SW480 (cell line): Measurements from ENCODE around the gene CPED1.

Experiments
- DNase-seq: peaks from one replicate; pipeline ENCODE4 v3.0.0-alpha.2; 2016; ENCODE audit warnings: low spot score

The CPED1 gene

DNA sequence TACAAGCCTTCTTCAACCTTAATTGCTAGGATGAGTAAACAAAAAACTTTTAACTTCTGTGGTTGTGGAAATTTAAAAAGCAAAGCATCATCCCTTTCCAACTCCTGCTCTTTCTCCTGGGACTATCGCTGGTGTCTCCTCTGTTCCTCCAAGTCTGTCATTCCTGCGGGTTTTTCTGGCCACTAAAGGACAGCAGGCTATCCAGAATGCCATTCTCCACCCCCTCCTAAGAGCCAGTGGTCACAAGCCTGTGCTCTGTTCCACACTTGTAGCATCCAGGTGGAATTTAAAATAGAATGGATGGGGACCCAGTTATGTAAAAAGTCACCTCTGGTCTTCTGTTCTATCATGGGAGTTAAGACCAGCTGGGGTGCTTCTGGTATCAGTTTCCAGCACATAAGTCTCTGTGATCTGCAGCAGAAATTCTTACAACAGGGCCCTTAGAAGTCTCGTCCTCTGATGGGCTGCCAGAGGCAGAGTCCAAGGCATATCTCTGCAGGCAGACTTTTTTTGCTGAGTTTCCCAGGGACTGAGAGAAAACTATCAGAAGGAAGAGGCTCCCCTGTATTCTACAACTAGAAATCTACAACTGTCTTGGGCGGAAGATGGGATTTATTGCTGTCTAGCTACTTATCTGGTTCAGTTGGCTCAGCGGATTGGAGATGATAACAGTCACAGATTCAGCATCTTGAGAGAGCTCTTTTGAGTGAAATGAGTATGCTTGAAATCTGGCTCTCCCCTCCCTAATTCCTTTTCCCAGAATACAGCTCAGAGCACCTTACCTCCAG, 335.2 kb downstream of the CPED1 start:
- DNase-seq = peak; percentile 24

DNA sequence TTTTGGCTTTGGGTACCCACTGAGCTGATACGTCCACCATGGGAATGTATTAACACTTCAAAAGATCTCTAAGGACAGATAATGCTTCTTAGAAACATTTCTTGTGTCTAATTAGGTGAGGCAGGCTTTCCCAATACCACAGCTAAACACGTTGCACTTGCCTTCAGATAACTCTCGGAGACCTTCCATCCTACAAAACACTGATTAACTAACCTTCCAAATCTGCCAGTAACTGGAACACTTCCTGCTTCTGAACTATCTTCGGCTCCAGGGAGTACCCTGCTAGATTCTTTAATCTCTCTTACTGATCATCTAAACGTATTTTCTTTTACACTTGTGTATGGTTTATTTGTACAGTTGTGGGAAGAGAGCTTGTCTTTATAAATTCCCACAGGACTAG, 339.2 kb downstream of the CPED1 start:
- DNase-seq = no peak

DNA sequence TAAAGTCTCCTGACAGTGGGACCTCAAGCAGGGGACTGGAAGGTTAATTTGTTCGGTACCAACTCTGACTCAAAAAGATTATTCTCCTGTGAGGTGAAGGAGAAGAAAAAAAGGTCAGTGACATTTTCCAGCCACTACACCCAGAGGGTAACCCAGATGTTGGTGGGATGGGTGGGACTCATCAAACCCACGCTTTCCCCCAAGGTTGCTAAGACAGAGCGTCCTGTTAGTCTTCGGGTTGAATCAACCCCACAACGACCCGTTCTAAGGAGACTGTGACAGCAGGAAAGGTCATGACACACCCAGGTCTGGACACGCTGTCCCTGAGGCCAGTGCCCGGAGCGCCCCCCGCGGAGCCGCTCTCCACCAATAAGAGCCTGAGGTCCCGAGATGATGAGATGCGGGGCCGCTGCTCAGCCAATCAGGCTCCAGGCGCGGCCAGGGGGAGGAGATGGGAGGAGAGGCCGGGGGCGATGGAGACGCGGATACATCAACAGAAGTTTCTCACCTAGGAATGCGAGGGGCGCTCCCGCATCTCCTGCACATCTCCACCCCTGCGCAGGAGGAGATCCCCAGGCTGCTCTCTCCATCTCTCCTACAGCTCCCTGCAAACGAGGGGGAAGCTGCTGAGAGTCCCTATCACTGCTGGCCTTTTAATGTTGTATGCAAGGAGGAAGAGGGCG, 340.1 kb downstream of the CPED1 start, which contains the start of gene WNT16:
Gene WNT16 (plus strand): TSS at position 493 of the 683 bp plus-strand sequence. CDS start 293 bp downstream, outside the sequence.
- no peak for DNase-seq

DNA sequence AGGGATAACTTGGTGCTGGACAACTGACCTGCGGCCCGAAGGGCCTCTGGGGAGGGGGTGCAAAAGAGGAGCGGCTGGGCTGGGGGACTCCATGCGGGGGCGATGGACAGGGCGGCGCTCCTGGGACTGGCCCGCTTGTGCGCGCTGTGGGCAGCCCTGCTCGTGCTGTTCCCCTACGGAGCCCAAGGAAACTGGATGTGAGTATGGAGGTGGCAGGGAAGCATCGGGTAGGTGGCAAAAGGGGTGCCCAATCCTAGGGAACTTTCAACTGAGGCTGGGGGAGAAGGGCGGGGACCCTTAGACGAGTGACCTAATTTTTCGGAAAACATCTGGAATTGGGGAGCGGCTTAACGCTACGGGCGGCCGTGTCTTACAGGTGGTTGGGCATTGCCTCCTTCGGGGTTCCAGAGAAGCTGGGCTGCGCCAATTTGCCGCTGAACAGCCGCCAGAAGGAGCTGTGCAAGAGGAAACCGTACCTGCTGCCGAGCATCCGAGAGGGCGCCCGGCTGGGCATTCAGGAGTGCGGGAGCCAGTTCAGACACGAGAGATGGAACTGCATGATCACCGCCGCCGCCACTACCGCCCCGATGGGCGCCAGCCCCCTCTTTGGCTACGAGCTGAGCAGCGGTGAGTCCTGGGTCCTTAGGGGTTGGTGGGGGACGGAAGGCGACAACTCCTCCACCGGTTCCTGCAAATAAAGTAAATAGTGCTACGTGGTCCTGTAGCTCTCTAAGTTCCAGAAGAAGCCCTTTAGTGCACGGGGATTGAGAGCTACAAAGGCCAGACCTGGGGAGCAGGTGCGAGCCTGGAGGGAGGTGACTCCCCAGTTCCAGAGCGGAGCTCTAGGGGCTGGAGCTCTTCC, 340.9 kb downstream of the CPED1 start:
- peak; percentile 83 for DNase-seq

DNA sequence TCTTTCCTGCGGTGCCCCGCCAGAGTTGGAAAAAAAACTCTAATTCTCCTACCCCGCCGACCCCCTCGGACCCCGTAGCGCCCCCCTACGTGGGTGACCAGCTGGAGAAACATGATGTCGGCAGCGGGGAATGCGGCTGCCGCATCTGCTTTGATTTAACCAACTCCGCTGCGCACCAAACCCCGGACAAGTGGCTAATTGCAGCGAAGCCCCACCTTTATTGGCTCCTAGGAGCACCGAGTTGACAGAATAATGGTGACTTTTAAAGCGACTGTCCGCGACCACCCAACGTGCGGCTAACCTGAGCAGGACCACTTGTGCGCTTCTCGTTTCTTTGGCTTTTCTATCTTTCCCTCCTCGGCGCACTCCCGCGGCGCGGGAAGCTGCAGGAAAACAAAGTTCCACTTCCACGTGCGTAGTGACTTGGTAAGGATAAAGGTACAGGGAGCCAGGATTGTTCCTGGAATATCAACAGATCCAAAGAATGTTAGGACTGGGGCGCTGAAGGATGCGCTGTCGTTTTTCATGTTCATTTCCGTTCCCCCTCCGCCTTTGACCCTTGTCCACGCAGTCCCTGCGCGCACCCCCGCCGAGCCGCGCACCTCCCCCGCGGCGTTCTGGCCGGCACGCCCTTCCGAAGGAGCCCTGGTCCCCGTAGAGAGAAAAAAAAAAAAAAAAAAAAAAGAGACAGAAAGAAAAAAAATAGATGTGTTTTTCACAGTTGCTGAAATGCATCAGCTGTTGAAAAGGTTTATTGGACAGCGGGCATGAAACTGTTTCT, 341.7 kb downstream of the CPED1 start:
- DNase-seq = peak; percentile 47

DNA sequence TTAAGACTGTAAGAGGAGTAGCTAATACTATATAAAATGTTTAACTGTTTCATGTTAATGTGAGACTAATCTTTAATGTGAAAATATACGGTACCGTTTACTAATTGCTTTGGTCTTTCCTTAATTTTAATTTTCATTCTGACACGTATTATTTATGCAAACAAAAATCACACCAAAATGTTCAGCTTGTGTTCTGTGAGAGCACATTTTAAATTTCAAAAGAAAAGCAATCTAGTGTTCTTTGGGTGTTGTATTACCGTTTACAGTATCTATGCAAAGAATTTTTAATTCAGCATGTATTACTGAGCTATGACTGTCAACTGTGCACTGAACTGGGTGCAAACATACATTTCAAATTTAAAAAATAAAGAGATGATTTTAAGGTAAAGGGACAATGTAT, 342.5 kb downstream of the CPED1 start:
- DNase-seq = no peak

DNA sequence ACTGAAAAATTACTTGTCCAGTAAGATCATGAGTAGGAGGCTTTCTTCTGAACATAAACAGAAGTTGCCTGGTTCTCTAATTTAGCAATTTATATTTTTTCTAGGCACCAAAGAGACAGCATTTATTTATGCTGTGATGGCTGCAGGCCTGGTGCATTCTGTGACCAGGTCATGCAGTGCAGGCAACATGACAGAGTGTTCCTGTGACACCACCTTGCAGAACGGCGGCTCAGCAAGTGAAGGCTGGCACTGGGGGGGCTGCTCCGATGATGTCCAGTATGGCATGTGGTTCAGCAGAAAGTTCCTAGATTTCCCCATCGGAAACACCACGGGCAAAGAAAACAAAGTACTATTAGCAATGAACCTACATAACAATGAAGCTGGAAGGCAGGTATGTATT, 343.1 kb downstream of the CPED1 start:
- no peak for DNase-seq

DNA sequence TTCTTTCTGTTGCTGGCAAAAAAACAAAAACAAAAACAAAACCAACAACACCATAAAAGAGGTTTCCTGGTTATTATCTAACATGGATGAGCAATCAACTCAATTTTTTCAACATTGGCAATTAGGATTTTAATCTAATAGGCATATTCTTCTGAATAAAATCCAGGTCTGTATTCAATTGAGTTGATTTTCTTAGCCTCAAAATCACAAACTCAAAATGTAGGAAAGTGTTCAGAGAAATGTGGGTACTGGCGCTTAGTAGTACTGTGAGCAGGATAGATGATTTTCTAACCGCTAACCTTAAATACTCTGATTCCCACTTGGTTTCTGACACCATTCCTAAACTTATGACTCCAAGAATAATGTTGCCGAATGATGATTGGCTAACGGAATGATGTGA, 345.9 kb downstream of the CPED1 start:
- DNase-seq = no peak

DNA sequence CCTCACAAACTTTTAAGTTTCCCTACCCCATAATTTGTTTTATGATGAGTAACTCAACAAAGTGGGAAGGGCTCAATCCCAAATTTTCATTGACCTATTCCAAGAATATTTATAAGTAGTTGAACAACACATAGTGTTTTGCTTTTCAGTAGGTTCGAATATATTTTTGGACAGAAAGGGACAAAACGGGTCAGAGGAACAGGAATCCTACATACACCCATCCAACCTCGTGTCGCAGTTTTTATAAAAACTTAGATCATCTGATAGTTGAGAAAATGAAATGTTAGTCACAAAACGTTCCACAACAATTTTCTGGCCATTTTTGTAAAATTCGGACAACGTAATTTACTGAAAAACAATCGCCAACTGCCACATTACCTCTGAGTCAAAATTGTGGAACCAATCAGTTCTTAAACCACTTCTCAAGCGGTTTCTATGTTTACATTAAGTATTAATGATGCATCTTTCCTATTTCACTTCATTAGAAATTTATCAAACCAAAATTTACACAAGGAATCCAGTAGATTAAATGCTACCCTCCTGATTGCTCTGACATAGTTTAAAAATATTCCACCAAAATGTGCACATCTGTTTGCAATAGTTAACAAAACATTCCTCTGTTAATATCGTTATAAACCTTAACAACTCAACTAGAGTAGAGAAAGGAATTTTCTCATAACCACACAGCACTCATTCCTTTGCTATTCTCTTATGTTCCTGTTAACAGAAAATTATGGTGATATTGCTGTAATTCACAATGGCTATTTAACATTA, 346.6 kb downstream of the CPED1 start:
- no peak for DNase-seq

DNA sequence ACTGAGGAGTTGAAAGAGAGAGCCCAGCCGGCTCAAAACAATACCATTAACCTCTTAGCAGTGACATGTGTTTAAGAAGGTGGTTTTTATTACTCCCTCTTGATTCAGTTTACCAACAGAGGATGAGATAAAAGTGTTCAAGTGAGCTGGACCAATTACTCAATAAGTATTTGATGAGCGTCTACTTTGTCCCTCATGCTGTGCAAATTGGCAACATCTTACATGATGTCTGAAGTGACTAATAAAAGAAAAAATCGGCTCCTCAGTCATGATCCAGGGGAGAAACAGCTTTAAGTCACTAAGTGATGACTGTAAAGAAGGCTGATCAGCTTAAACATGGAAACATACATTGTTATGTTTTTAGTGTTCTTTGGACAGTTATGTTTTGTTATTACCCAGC, 348.1 kb downstream of the CPED1 start:
- DNase-seq = no peak

DNA sequence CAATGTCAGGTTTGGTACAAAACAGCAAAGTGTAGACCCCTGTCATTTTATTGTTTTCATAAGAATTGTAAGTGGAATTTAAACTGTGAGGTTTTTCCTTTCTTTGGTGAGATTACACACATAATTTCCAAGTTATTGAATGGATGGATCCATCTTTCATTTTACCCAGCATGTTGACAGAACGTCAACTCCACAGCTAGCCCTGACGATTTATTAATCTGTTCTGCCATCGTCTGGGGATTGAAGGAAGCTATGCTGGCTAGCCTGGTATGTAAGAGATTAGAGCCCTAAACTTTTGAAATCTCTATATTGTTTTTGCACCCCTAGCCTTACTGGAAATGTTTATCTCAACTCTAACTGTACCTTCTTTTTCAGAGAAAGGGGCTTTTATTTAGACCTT, 348.9 kb downstream of the CPED1 start:
- DNase-seq = no peak

DNA sequence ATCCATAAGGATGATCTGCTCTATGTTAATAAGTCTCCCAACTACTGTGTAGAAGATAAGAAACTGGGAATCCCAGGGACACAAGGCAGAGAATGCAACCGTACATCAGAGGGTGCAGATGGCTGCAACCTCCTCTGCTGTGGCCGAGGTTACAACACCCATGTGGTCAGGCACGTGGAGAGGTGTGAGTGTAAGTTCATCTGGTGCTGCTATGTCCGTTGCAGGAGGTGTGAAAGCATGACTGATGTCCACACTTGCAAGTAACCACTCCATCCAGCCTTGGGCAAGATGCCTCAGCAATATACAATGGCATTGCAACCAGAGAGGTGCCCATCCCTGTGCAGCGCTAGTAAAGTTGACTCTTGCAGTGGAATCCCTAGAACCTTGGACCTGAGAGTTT, 350.6 kb downstream of the CPED1 start:
- DNase-seq = no peak

DNA sequence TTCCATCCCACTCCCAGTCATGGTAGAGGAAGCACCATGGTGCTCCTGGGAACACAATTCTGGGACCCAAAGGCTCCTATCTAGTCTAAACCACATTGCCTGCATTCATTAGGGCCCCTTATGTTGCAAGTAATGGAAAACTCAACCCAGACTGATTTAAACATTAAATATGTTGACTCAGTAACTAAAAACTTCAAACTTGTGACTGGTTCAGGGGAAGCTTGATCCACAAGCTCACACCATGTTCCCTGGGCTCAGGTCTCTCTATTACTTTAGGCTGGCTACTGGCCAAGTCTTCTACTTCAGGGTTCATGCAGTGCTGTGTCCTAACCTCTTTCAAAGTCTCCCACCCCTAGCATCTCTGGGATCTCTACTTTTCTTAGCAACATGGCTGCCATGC, 353.4 kb downstream of the CPED1 start:
- DNase-seq = no peak

DNA sequence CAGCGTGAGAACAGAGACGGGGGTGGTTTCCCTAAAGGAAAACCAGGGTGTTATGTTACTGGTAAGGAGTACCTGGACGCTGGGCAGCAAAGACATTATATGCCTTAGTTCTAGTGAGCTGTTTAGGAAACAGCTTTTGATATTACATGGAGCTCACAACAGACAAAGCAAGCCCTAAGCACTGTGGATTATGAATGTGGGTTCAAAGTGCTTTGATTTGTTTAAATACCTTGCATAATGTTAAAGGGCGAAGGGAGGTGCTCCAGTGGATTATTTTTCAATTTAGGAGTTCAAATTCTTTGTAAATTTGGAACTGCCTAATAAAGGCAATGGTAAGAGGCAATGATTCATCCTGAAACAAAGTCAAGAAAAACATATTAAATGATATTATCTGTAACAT, 354.1 kb downstream of the CPED1 start:
- no peak for DNase-seq

DNA sequence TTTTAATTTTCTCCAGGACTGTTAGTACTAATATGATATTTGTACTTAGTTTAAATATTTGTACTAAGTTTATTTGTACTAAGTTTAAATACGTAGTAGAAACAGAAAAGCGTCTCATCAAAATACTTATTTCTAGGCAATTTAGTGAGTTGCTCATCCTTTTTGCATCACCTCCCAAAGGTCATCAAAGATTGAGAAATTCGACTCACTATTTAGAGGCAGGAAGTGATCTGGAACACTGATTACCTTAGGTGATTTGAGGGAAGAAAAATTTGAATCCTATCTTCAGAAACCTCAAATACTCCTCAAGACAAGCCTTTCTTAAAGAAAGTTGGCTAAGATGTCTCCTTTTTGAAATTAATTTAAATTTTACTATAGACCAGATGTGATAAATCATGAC, 354.8 kb downstream of the CPED1 start:
- DNase-seq = no peak

DNA sequence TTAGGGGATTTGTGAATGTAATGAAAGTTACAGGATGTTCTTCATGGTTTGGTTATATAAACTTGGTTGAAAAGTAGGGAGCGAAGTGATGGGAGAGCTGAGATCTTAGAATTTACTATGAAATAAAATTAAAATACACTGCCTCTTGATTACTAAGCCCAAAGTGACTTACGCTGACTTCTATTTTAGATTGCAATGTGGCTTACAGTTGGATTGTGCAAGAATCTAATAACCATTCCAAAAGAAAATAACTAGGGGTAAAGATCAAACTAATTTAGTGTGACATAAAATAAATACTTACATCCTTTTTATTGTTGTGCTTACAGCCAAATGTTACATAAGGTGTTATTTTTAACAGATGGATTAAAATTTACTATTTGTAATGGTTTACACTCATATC, 355.6 kb downstream of the CPED1 start:
- DNase-seq = no peak

DNA sequence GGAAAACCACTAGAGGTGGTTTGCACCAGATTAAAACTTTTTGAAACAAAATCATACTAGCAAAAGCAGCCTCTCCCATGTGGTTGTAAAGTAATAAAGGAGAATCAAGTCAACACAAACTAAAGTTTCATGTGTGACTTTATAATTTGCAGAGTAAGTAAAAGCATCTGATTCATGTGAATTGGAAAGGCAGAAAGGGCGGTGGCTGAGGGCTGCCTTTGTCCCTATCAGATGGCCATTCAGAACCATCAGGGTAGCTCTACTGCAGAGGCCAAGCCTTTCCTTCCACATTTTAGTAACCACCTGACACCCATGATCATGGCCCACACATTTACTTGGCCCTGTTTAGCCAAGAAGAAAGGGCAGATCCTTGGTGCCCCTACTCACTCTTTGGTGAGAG, 356.0 kb downstream of the CPED1 start:
- DNase-seq = no peak
